Astrocyte of the spinal cord (primary cell): ENCODE data around the gene CYP2W1.
"Not testable (repeated sequence)": the region's sequence is repeated elsewhere in the genome, so short reads cannot be mapped to it uniquely, and the experiment has no call there.

Source experiments
- DNase-seq: peaks from one replicate; pipeline ENCODE4 v3.0.0; 2011; ENCODE audit warnings: low read depth, low spot score
- H3K4me3 ChIP-seq: 2 replicates; pipeline ENCODE4 v1.5.1; 2011; ENCODE audit warnings: low read depth, mild to moderate bottlenecking, low read length, moderate library complexity
- CTCF ChIP-seq: IDR thresholded peaks from 2 replicates; pipeline ENCODE4 v1.5.1; 2012; ENCODE audit warnings: low read depth, mild to moderate bottlenecking, low read length, inconsistent platforms
- in situ Hi-C: cut with HindIII; loops from 2 replicates; pipeline ENCODE4 v1.10.0; 2017; ENCODE audit warnings: low sequenced_read_pairs

The CYP2W1 gene

GRCh38 chr7:1029637-1030443 is 46.9 kb downstream of the CYP2W1 start:
- DNase-seq: no peak
- no peak for TF ChIP-seq CTCF
- in situ Hi-C loops: no loop called here
- H3K4me3 ChIP-seq: no peak overlapping the region

GRCh38 chr7:1030444-1031070 is 47.6 kb downstream of the CYP2W1 start:
- no peak for DNase-seq
- in situ Hi-C loops: no loop called here
- no peak overlapping the region for H3K4me3 ChIP-seq
- TF ChIP-seq CTCF: no peak

GRCh38 chr7:1031716-1032455 is 48.9 kb downstream of the CYP2W1 start:
- no peak overlapping the region for H3K4me3 ChIP-seq
- no peak for TF ChIP-seq CTCF

GRCh38 chr7:1032536-1033181 is 49.7 kb downstream of the CYP2W1 start:
- DNase-seq: no peak
- TF ChIP-seq CTCF: no peak
- no peak overlapping the region for H3K4me3 ChIP-seq
- in situ Hi-C loops: no loop called here

More at GRCh38 chr7:1031716-1032455, 48.9 kb downstream of the CYP2W1 start:
- no peak for DNase-seq
- in situ Hi-C loops: no loop called here

- in situ Hi-C loops: no loop called here
- TF ChIP-seq CTCF: no peak
- H3K4me3 ChIP-seq: no peak overlapping the region
- DNase-seq: no peak
Measured at GRCh38 chr7:1033546-1034145, 50.7 kb downstream of the CYP2W1 start.

- in situ Hi-C loops: not testable (repeated sequence)
Measured at GRCh38 chr7:1034769-1035168, 51.8 kb downstream of the CYP2W1 start.

GRCh38 chr7:1036164-1036928 is 53.4 kb downstream of the CYP2W1 start:
- DNase-seq, H3K4me3 ChIP-seq, in situ Hi-C loops: not testable (repeated sequence)

More at GRCh38 chr7:1034769-1035168, 51.8 kb downstream of the CYP2W1 start:
- not testable (repeated sequence) for DNase-seq, H3K4me3 ChIP-seq
